Right cardiac atrium (tissue), 5 donors: ENCODE data around the gene NXPH3. TPM values are rescaled to one million over a fixed set of nuclear protein-coding genes. Genes with fewer than 3 reads are reported as not detected.
"Not testable (repeated sequence)": the region's sequence is repeated elsewhere in the genome, so short reads cannot be mapped to it uniquely, and the experiment has no call there.

Experiments
- ATAC-seq, 2 donors: fragments of 200-7000 bp; cut with Tn5 transposase; one replicate each; pipeline versions ENCODE4 v1.8.0 to v1.9.1; 2020; ENCODE audit warnings: moderate library complexity in 2 of 2, mild to moderate bottlenecking in 1 of 2
- DNase-seq, 3 donors: peaks; one replicate each; pipeline ENCODE4 v3.0.0-alpha.2; 2020
- H3K27ac ChIP-seq: one replicate; pipeline ENCODE4 v1.5.1; 2013; ENCODE audit warnings: mild to moderate bottlenecking, low read length, control low read depth, moderate library complexity
- H3K27me3 ChIP-seq: one replicate; pipeline ENCODE4 v1.6.1; 2013; ENCODE audit not compliant: control insufficient read depth, insufficient read depth
- H3K4me1 ChIP-seq: one replicate; pipeline ENCODE4 v1.6.1; 2013; ENCODE audit warnings: low read length; ENCODE audit not compliant: control insufficient read depth, insufficient read depth
- H3K4me3 ChIP-seq: one replicate; pipeline ENCODE4 v1.5.1; 2013; ENCODE audit warnings: low read length, control low read depth
- H3K9me3 ChIP-seq: one replicate; pipeline ENCODE4 v1.6.1; 2013; ENCODE audit warnings: low read length; ENCODE audit not compliant: control insufficient read depth
- WGBS: extraction: QIAGEN DNeasy Blood & Tissue Kit; methylation state at CpG from one replicate; pipeline ENCODE4 v1.1.7; 2013; 5-methylcytosine and 5-hydroxymethylcytosine counted together
- intact Hi-C, 4 donors: fragments of 100-400 bp; cut with DNase I; formaldehyde crosslinking; loops; one replicate each; pipeline versions ENCODE4 v1.11.0 to v1.14.0; 2022 to 2023
- polyA plus RNA-seq: library from polyadenylated mRNA; stranded (reverse); fragments of 200-250 nt; gene quantifications from one replicate; pipeline ENCODE4 v1.2.3, GENCODE V29; 2013
- total RNA-seq, 4 donors: library from RNA; stranded (reverse); fragmentation: NEBNext Ultra II Directional; extraction: Animal tissue kit (Norgen Biotek cat#: 25700); gene quantifications; one replicate each; pipeline ENCODE4 v1.2.1, GENCODE V29; 2021
- donor health status: healthy with polysubstance abuse.
- donor health status: DM: no; HTN: yes; CAD: no.
- donor health status: DM: no; HTN: no; CAD: no.
- donor health status: DM: no; HTN: yes; CAD: no; lungs with severe emphysema.
- donor health status: DM: yes; HTN: yes; CAD: no.

The NXPH3 gene
- total and polyA plus RNA-seq, 5 donors = 3.8 to 6.5 (median 5.1) TPM

- not testable (repeated sequence) for ATAC-seq, H3K4me1 ChIP-seq, H3K27me3 ChIP-seq, H3K4me3 ChIP-seq, H3K9me3 ChIP-seq
- intact Hi-C loops = loop anchor here in 3 of 4 donors (2.0 to 10.0 kb wide), 5 partner anchors 126 to 429 kb away; partner anchors contain the start of gene DLX3 (in 3 of the 3)
- H3K27ac ChIP-seq = peak overlapping the region; percentile 31
- DNase-seq = peak in 1 of 3 donors; percentile 39
- WGBS = 86% methylated on average over 7 of the region's 7 CpGs
Measured at GRCh38 chr17:49568695-49569047, 7.0 kb upstream of the NXPH3 start.

GRCh38 chr17:49570540-49571242 is 5.0 kb upstream of the NXPH3 start:
- H3K4me1 ChIP-seq = peaks cover 7% of the 10 kb centered on the region
- intact Hi-C loops = loop anchor here (1.0 to 10.0 kb wide), 5 partner anchors 124 to 282 kb away; partner anchors contain the start of gene KAT7 (in 2 of the 4)
- H3K4me3 ChIP-seq = no peak overlapping the region
- ATAC-seq (no peak), DNase-seq (peak in 2 of 3 donors; percentile 26 to 62)
- WGBS = 59% methylated on average over 11 of the region's 11 CpGs
- no peak overlapping the region for H3K27ac ChIP-seq
- no peaks in the 10 kb centered on the region for H3K27me3 ChIP-seq
- no peaks in the 10 kb centered on the region for H3K9me3 ChIP-seq

GRCh38 chr17:49571283-49571682 is 4.4 kb upstream of the NXPH3 start:
- H3K9me3 ChIP-seq = no peaks in the 10 kb centered on the region
- H3K4me3 ChIP-seq = no peak overlapping the region
- no peak for ATAC-seq
- H3K27ac ChIP-seq = no peak overlapping the region
- intact Hi-C loops = loop anchor here (2.0 to 10.0 kb wide), 4 partner anchors 124 to 281 kb away; partner anchors contain the start of gene KAT7 (in 2 of the 4)
- 70% methylated on average over 6 of the region's 6 CpGs for WGBS
- DNase-seq = no peak
- peaks cover 2% of the 10 kb centered on the region for H3K4me1 ChIP-seq
- H3K27me3 ChIP-seq = no peaks in the 10 kb centered on the region

- DNase-seq (no peak), ATAC-seq (no peak)
- Histone ChIP-seq H3K4me1 (no peaks in the 10 kb centered on the region), H3K9me3 (no peaks in the 10 kb centered on the region), H3K4me3 (no peak overlapping the region), H3K27ac (no peak overlapping the region), H3K27me3 (no peaks in the 10 kb centered on the region)
- intact Hi-C loops = loop anchor here (2.0 to 10.0 kb wide), 4 partner anchors 123 to 281 kb away; partner anchors contain the start of gene KAT7 (in 2 of the 4)
- 49% methylated on average over 4 of the region's 4 CpGs for WGBS
Measured at GRCh38 chr17:49571764-49572163, 3.9 kb upstream of the NXPH3 start.

- ATAC-seq (no peak), DNase-seq (peak in 2 of 3 donors; percentile 13 to 33)
- peaks cover 2% of the 10 kb centered on the region for H3K4me1 ChIP-seq
- 68% methylated on average over 3 of the region's 3 CpGs for WGBS
- no peaks in the 10 kb centered on the region for H3K27me3 ChIP-seq
- H3K27ac ChIP-seq = no peak overlapping the region
- intact Hi-C loops = loop anchor here in 3 of 4 donors (5.0 to 10.0 kb wide), 3 partner anchors 205 to 280 kb away; partner anchors contain the start of gene KAT7 (in 2 of the 3)
- no peak overlapping the region for H3K4me3 ChIP-seq
- H3K9me3 ChIP-seq = no peaks in the 10 kb centered on the region
Measured at GRCh38 chr17:49572226-49572625, 3.4 kb upstream of the NXPH3 start.

- Histone ChIP-seq H3K27me3 (no peaks in the 10 kb centered on the region), H3K4me1 (peaks cover 5% of the 10 kb centered on the region), H3K9me3 (no peaks in the 10 kb centered on the region), H3K27ac (no peak overlapping the region), H3K4me3 (no peak overlapping the region)
- DNase-seq = peak in 2 of 3 donors; percentile 22 to 30
- no peak for ATAC-seq
- intact Hi-C loops = loop anchor here in 3 of 4 donors (5.0 to 10.0 kb wide), 3 partner anchors 204 to 279 kb away; partner anchors contain the start of gene KAT7 (in 2 of the 3)
- WGBS = 90% methylated on average over 6 of the region's 6 CpGs
Measured at GRCh38 chr17:49572806-49573420, 2.8 kb upstream of the NXPH3 start.

- Histone ChIP-seq H3K27ac (no peak overlapping the region), H3K4me1 (peaks cover 5% of the 10 kb centered on the region), H3K9me3 (no peaks in the 10 kb centered on the region), H3K4me3 (no peak overlapping the region), H3K27me3 (no peaks in the 10 kb centered on the region)
- peak in 2 of 3 donors; percentile 39 to 40 for DNase-seq
- WGBS = 44% methylated on average over 15 of the region's 15 CpGs
- no peak for ATAC-seq
- intact Hi-C loops = loop anchor here in 3 of 4 donors (5.0 to 10.0 kb wide), 3 partner anchors 204 to 279 kb away; partner anchors contain the start of gene KAT7 (in 2 of the 3)
Measured at GRCh38 chr17:49573510-49574322, 2.0 kb upstream of the NXPH3 start.

- intact Hi-C loops = loop anchor here in 3 of 4 donors (5.0 to 10.0 kb wide), 3 partner anchors 203 to 278 kb away; partner anchors contain the start of gene KAT7 (in 2 of the 3)
- H3K27ac ChIP-seq = no peak overlapping the region
Measured at GRCh38 chr17:49574323-49574781, 1.3 kb upstream of the NXPH3 start.

GRCh38 chr17:49574945-49575678 is 559 bp upstream of the NXPH3 start:
- Histone ChIP-seq H3K27ac (no peak overlapping the region), H3K4me1 (peaks cover 5% of the 10 kb centered on the region), H3K9me3 (no peaks in the 10 kb centered on the region), H3K27me3 (no peaks in the 10 kb centered on the region), H3K4me3 (peak overlapping the region; percentile 72)
- ATAC-seq (peak in 1 of 2 donors; percentile 0), DNase-seq (peak in 1 of 3 donors; percentile 24)
- WGBS = 12% methylated on average over 29 of the region's 29 CpGs
- intact Hi-C loops = loop anchor here in 3 of 4 donors (5.0 to 10.0 kb wide), 3 partner anchors 202 to 277 kb away; partner anchors contain the start of gene KAT7 (in 2 of the 3)

More at GRCh38 chr17:49574323-49574781, 1.3 kb upstream of the NXPH3 start:
- Histone ChIP-seq H3K27me3 (no peaks in the 10 kb centered on the region), H3K4me3 (no peak overlapping the region), H3K4me1 (peaks cover 5% of the 10 kb centered on the region), H3K9me3 (no peaks in the 10 kb centered on the region)
- 55% methylated on average over 13 of the region's 13 CpGs for WGBS
- peak in 2 of 3 donors; percentile 56 to 66 for DNase-seq
- ATAC-seq = no peak
